Erythroblast (primary cell): ENCODE data around the gene C1GALT1C1.
"Not testable (repeated sequence)": the region's sequence is repeated elsewhere in the genome, so short reads cannot be mapped to it uniquely, and the experiment has no call there.

ENCODE experiments used
- DNase-seq, 2 experiments: peaks; one replicate each; lab custom pipeline; 2025; lab: John Stamatoyannopoulos, UW
- GATA1 ChIP-seq: IDR thresholded peaks from 2 replicates; pipeline ENCODE4 v1.6.1; 2011; ENCODE audit warnings: low read depth, mild to moderate bottlenecking, control low read depth, low read length, moderate library complexity
- POLR2A ChIP-seq: IDR thresholded peaks from 2 replicates; pipeline ENCODE4 v1.6.1; 2011; ENCODE audit warnings: mild to moderate bottlenecking, low read length

The C1GALT1C1 gene

GRCh38 chrX:120629667-120630537 is at the start of gene C1GALT1C1:
C1GALT1C1 (minus strand) TSS chrX:120630054; CDS start chrX:120627166, 2,888 bp downstream.
- DNase-seq = peak; percentile 95 to 96
- TF ChIP-seq GATA1 = no peak
- TF ChIP-seq POLR2A = peak; percentile 86

GRCh38 chrX:120677004-120677652 is 47.3 kb upstream of the C1GALT1C1 start:
- no peak for TF ChIP-seq POLR2A
- TF ChIP-seq GATA1 = no peak
- DNase-seq = no peak

- TF ChIP-seq POLR2A (no peak), GATA1 (no peak)
- DNase-seq = no peak
Observed at GRCh38 chrX:120672841-120673530, 43.1 kb upstream of the C1GALT1C1 start.

- TF ChIP-seq GATA1 (no peak), POLR2A (no peak)
- DNase-seq = no peak
Observed at GRCh38 chrX:120672389-120672788, 42.5 kb upstream of the C1GALT1C1 start.

GRCh38 chrX:120671963-120672362 is 42.1 kb upstream of the C1GALT1C1 start:
- TF ChIP-seq POLR2A (no peak), GATA1 (no peak)
- no peak for DNase-seq

GRCh38 chrX:120668357-120668756 is 38.5 kb upstream of the C1GALT1C1 start:
- no peak for DNase-seq
- TF ChIP-seq GATA1 (no peak), POLR2A (no peak)

- DNase-seq = not testable (repeated sequence)
Observed at GRCh38 chrX:120664535-120664934, 34.7 kb upstream of the C1GALT1C1 start.

GRCh38 chrX:120664081-120664480 is 34.2 kb upstream of the C1GALT1C1 start:
- TF ChIP-seq POLR2A = no peak
- peak; percentile 13 to 43 for DNase-seq

- TF ChIP-seq POLR2A (no peak), GATA1 (no peak)
- no peak for DNase-seq
Observed at GRCh38 chrX:120662662-120663061, 32.8 kb upstream of the C1GALT1C1 start.

GRCh38 chrX:120660637-120661036 is 30.8 kb upstream of the C1GALT1C1 start:
- DNase-seq = no peak
- no peak for TF ChIP-seq POLR2A
- no peak for TF ChIP-seq GATA1

GRCh38 chrX:120653000-120653399 is 23.1 kb upstream of the C1GALT1C1 start:
- DNase-seq = no peak
- no peak for TF ChIP-seq POLR2A
- no peak for TF ChIP-seq GATA1

- DNase-seq = not testable (repeated sequence)
Observed at GRCh38 chrX:120652256-120652655, 22.4 kb upstream of the C1GALT1C1 start.

- no peak for DNase-seq
Observed at GRCh38 chrX:120647127-120647526, 17.3 kb upstream of the C1GALT1C1 start.

GRCh38 chrX:120642871-120643270 is 13.0 kb upstream of the C1GALT1C1 start:
- no peak for TF ChIP-seq GATA1
- TF ChIP-seq POLR2A = no peak
- no peak for DNase-seq

More at GRCh38 chrX:120647127-120647526, 17.3 kb upstream of the C1GALT1C1 start:
- TF ChIP-seq POLR2A (no peak), GATA1 (no peak)

- no peak for DNase-seq
- TF ChIP-seq POLR2A (no peak), GATA1 (no peak)
Observed at GRCh38 chrX:120638619-120639018, 8.8 kb upstream of the C1GALT1C1 start.

- DNase-seq = peak in 1 of 2 experiments; percentile 8
- TF ChIP-seq GATA1 (no peak), POLR2A (no peak)
Observed at GRCh38 chrX:120625371-120625770, 4.5 kb downstream of the C1GALT1C1 start.
